ACHN (cell line): ENCODE results near the gene HYAL1.

Experiments
- DNase-seq: peaks from one replicate; pipeline ENCODE4 v3.0.0-alpha.2; 2015
- in situ Hi-C: cut with HindIII; loops from 2 replicates; pipeline ENCODE4 v1.10.0; 2017; ENCODE audit warnings: low sequenced_read_pairs, low pct_ligation_motif_present, low pct_unique_long_range_greater_than_20kb

The HYAL1 gene

GRCh38 chr3:50337175-50337861 lies 33.9 kb upstream of the HYAL1 start:
- in situ Hi-C loops, result no loop called here
- DNase-seq, result peak; percentile 98

- peak; percentile 35 for DNase-seq
- in situ Hi-C loops, result no loop called here
Measured at GRCh38 chr3:50336452-50337174, 33.2 kb upstream of the HYAL1 start.

GRCh38 chr3:50334339-50335075 lies 31.1 kb upstream of the HYAL1 start:
- no peak for DNase-seq
- in situ Hi-C loops, result no loop called here

GRCh38 chr3:50333744-50334328 lies 30.5 kb upstream of the HYAL1 start:
- in situ Hi-C loops, result no loop called here
- DNase-seq, result no peak

- no peak for DNase-seq
- in situ Hi-C loops, result no loop called here
Measured at GRCh38 chr3:50331364-50331907, 28.1 kb upstream of the HYAL1 start.

- in situ Hi-C loops, result no loop called here
Measured at GRCh38 chr3:50330330-50330729, 27.0 kb upstream of the HYAL1 start.

GRCh38 chr3:50327943-50328691 lies 24.7 kb upstream of the HYAL1 start, which contains the start of gene TUSC2:
TSS of gene TUSC2 (minus strand) at chr3:50328223. CDS start at chr3:50328099, 124 bp downstream.
- in situ Hi-C loops, result no loop called here
- DNase-seq, result peak; percentile 95

More at GRCh38 chr3:50330330-50330729, 27.0 kb upstream of the HYAL1 start:
- DNase-seq, result no peak

GRCh38 chr3:50327129-50327528 lies 23.8 kb upstream of the HYAL1 start:
- in situ Hi-C loops, result no loop called here

GRCh38 chr3:50326182-50326541 lies 22.8 kb upstream of the HYAL1 start:
- in situ Hi-C loops, result no loop called here
- DNase-seq, result no peak

More at GRCh38 chr3:50327129-50327528, 23.8 kb upstream of the HYAL1 start:
- no peak for DNase-seq

GRCh38 chr3:50325497-50326181 lies 22.3 kb upstream of the HYAL1 start:
- no peak for DNase-seq
- in situ Hi-C loops, result no loop called here

- DNase-seq, result no peak
- in situ Hi-C loops, result no loop called here
Measured at GRCh38 chr3:50325113-50325480, 21.7 kb upstream of the HYAL1 start.

- in situ Hi-C loops, result no loop called here
- DNase-seq, result peak; percentile 72
Measured at GRCh38 chr3:50324351-50325112, 21.2 kb upstream of the HYAL1 start.

- in situ Hi-C loops, result no loop called here
Measured at GRCh38 chr3:50323614-50324199, 20.3 kb upstream of the HYAL1 start.

GRCh38 chr3:50323092-50323600 lies 19.8 kb upstream of the HYAL1 start:
- in situ Hi-C loops, result no loop called here
- DNase-seq, result no peak

More at GRCh38 chr3:50323614-50324199, 20.3 kb upstream of the HYAL1 start:
- no peak for DNase-seq

GRCh38 chr3:50322386-50323091 lies 19.2 kb upstream of the HYAL1 start, which contains the start of gene HYAL2:
TSS of gene HYAL2 (minus strand) at chr3:50322745. CDS start at chr3:50320489, 2,256 bp downstream.
- in situ Hi-C loops, result no loop called here
- no peak for DNase-seq

- no peak for DNase-seq
- in situ Hi-C loops, result no loop called here
Measured at GRCh38 chr3:50322115-50322385, 18.7 kb upstream of the HYAL1 start.
